ENCODE measurements around the gene UNC50.
"Not testable (repeated sequence)": the region's sequence is repeated elsewhere in the genome, so short reads cannot be mapped to it uniquely, and the experiment has no call there.

The UNC50 gene

DNA sequence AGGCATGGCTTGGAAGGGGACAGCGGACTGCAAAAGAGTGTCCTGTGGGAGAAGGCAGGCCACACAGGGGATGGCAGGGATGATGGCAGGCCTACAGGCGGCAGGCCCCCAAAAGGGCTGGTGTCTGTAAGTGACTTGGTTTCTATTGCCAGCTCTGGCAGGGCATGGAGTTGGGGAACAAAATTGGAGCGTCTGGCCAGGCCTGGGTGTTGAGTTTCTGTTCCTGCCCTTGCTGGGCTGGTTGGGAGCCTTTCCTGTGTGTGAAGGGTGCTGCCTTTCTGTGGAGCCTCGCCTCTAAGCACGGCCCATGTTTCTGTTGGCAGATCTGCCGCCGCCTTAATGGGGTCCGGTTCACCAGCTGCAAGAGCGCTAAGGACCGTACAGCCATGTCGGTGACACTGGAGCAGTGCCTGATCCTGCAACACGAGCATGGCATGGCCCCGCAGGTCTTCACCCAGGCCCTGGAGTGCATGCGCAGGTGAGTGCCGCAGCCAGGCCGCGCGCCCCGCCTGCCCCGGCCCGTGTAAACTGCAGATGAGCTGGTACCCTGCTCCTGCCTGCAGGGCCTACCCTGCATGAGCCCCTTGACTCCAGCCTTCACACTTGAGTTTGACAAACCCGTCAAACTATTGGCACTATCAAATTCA lies 31.6 kb upstream of the UNC50 start:
- no peak for DNase-seq (ENCODE audit: low spot score)

- DNase-seq (ENCODE audit: low spot score) = no peak
Measured at GRCh38 chr2:98577313-98577712, 31.1 kb upstream of the UNC50 start.

- no peak for DNase-seq (ENCODE audit: low spot score)
Measured at GRCh38 chr2:98578231-98578630, 30.2 kb upstream of the UNC50 start.

DNA sequence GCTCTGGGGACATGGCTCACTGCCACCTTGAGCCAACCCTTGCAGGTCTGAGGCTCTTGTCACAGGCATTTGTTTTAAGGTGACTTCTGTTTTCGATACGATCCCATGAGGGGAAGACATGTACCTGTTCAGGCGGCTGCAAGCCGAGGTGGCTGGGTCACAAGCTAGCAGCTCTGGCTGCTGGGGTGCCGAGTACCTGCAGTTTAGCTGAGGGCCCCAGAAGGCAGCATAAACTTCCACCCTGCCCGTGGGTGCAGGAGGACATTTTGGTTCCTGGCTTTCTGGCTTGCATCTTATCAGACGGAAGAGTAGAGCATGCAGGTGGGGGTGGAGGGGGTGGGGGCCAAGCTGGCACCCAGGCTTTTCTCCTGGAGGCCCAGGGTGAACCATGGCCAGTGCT lies 28.5 kb upstream of the UNC50 start:
- no peak for DNase-seq (ENCODE audit: low spot score)

DNA sequence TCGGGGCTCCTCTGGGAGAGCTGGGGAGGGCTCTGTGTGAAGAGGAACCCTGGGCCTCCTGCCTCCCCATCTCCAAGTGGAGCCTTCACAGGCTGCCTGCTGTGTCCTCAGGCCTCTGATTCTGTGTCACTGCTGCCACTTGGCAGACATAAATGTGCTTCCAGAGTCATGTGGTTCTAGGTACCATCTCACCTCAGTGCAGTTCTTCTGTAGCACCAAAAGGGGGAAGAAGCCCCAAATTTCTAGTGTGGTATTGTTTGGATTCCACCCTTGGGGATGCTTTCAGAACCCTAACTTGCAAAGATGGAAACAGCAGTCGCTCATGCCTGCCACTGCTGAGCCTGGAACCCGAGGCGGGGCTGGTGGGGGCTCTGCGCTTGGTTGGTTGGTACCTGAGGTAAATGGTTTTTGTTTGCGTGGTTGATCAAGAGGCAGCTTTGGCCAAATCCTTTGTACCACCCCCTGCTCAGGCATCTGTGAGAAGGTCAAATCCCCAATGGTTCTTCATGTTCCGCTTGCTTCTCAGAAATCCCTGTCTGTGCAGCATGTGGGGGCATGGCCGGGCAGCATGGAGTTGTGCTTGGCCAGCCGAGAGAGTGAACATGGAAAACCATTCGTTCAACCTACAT lies 27.6 kb upstream of the UNC50 start:
- no peak for DNase-seq (ENCODE audit: low spot score)

DNA sequence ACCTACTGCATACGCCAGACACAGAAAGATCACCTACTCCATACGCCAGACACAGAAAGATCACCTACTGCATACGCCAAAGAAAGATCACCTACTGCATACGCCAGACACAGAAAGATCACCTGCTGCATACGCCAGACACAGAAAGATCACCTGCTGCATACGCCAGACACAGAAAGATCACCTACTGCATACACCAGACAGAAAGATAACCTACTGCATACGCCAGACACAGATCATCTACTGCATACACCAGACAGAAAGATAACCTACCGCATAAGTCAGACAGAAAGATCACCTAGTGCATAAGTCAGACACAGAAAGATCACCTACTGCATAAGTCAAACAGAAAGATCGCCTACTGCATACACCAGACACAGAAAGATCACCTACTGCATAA lies 25.9 kb upstream of the UNC50 start:
- DNase-seq (ENCODE audit: low spot score) = no peak

GRCh38 chr2:98583276-98583675 lies 25.1 kb upstream of the UNC50 start:
- DNase-seq (ENCODE audit: low spot score) = no peak

DNA sequence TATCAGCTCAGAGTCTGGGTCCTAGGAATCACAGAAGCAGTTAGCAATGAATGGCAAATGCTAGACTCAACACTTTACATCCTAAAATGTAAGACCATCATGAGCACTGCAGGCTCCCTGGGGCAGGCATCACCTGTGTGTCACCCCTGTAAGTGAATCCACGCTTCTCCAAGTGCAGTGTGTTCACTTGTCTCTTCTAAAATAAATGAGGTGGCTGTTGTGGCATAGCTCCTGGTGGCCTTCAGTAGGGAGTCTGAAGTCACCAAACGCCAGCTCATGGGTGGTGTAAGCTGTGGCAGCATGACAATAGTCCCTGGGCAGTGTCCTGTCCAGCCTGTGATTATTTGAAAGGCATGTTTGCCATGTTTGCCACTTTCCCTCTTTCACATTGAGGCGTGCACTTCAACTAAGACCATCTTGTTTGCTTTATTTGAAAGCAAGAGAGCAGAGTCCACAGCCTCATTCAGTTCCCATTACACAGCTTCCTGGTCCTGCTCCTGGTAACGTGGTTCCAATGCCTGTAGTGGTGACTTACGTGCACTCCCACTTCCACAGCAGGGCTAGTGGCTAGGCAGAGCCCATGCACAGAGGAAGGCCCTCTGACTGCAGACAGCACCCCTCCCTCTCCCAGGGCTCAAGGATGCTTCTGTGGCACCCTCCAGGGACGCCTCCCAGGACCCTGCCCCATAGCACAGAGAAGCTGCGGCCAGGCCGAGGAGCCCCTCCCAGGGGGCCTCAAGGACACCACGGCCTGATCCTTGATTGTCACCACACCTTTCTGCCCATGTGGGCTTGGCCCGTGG lies 24.4 kb upstream of the UNC50 start:
- DNase-seq (ENCODE audit: low spot score) = no peak

GRCh38 chr2:98585386-98585785 lies 23.0 kb upstream of the UNC50 start:
- no peak for DNase-seq (ENCODE audit: low spot score)

GRCh38 chr2:98586551-98587140 lies 21.7 kb upstream of the UNC50 start:
- DNase-seq (ENCODE audit: low spot score) = no peak

- no peak for DNase-seq (ENCODE audit: low spot score)
Measured at GRCh38 chr2:98588880-98589431, 19.4 kb upstream of the UNC50 start.

- DNase-seq (ENCODE audit: low spot score) = no peak
Measured at GRCh38 chr2:98589489-98589888, 18.9 kb upstream of the UNC50 start.

DNA sequence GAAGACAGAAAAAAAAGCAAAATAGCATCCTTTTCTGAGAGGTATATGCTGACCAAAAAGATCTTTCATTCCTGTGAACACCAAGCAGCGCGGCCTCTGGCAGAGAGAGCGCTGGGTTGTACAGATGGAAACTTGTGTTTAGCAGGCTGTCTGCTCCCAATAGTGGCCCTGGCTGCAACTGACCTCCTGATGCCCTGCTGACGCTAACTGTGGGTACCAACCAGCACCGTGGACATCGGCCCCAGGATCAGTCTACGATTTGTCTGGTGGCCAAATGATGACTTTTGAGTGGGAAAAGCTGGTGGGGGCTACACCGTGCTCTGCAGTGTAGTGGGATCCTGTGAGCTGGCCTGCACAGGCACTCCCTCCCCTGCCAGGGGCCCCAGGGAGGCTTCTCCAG lies 15.8 kb upstream of the UNC50 start:
- DNase-seq (ENCODE audit: low spot score) = no peak

- not testable (repeated sequence) for DNase-seq (ENCODE audit: low spot score)
Measured at GRCh38 chr2:98594665-98595064, 13.7 kb upstream of the UNC50 start.

- DNase-seq (ENCODE audit: low spot score) = no peak
Measured at GRCh38 chr2:98598781-98599428, 9.5 kb upstream of the UNC50 start.

DNA sequence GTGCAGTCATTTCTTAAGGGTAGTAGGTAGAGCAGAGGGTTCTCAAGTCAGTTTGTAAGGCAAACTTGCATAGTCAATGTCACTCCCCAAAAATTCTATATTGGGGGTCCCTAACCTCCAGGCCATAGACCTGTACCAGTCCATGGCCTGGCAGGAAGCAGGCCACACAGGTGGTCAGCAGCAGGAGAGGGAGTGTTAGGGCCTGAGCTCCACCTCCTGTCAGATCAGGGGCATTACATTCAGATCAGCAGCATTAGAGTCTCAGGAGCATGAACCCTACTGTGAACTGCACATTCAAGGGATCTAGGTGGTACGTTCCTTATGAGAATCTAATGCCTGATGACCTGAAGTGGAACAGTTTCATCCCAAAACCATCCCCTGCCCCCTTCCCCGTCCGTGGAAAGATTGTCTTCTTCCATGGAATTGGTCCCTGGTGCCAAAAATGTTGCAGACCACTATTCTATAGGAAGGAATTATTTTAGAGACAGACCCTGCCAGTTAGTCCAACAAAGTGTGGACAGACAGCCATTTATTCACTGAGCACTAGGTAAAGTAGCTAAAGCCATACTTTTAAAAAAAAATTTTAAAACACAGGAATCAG lies 6.8 kb upstream of the UNC50 start:
- DNase-seq (ENCODE audit: low spot score) = no peak

DNA sequence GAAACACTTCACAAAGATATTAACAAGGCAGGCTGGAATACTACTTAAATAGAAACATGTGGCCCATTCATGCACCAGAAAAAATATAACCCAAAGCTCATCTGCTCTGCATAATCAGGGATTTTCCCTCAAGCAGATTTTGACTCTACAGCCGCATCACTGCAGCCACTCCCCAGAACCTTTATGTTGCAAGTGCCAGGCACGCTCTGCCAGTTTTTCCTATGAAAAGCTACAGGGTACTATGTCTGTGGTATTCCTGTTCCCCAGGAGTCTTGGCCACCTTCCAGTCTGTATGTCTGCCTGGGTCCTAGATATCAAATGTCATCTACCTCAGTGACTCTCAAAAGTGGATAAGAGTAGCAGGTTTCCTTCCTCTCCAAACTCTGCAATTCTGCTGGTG lies 3.8 kb upstream of the UNC50 start:
- DNase-seq (ENCODE audit: low spot score) = no peak

GRCh38 chr2:98605076-98605475 lies 3.3 kb upstream of the UNC50 start:
- no peak for DNase-seq (ENCODE audit: low spot score)

GRCh38 chr2:98606431-98606830 lies 2.0 kb upstream of the UNC50 start:
- no peak for DNase-seq (ENCODE audit: low spot score)

GRCh38 chr2:98607104-98607503 lies 1.3 kb upstream of the UNC50 start:
- DNase-seq (ENCODE audit: low spot score) = no peak

GRCh38 chr2:98607741-98608115 lies 661 bp upstream of the UNC50 start:
- DNase-seq (ENCODE audit: low spot score) = no peak
